H4 (cell line): ENCODE results near the gene TSR3. TPM values are rescaled to one million over a fixed set of nuclear protein-coding genes. Genes with fewer than 3 reads are reported as not detected.
"Not testable (repeated sequence)": the region's sequence is repeated elsewhere in the genome, so short reads cannot be mapped to it uniquely, and the experiment has no call there.

Experiments
- DNase-seq: peaks from one replicate; pipeline ENCODE4 v3.0.0-alpha.2; 2015; ENCODE audit warnings: low spot score
- total RNA-seq: library from RNA; depleted of rRNA; stranded (reverse); fragments of >200 nt; shearing (Covaris generic); gene quantifications from 2 replicates; pipeline ENCODE4 v1.2.3, GENCODE V29; 2014

TSR3 gene
- total RNA-seq, 1 experiment from 2014 or later: 41.5 TPM

DNA sequence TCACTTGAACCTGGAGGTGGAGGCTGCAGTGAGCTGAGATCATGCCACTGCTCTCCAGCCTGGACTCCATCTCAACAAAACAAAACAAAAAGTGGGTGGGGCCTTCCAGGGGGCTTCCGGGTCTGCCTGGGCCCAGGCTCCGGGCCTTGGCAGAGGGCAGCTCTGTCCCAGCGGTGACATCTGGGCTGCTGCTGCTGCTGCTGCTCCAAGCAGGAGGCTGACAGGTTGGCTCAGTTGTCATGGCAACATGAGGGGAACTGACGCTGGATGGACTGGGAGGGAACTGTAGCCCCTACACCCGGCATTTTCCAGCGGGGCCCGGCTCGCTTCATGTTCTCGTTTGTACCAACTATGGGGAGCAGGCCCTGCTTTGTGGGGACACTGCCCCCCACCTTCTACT is 14.2 kb downstream of the TSR3 start:
- DNase-seq: no peak

- DNase-seq: no peak
Measured at GRCh38 chr16:1336619-1337018, 15.1 kb downstream of the TSR3 start.

- no peak for DNase-seq
Measured at GRCh38 chr16:1335996-1336395, 15.7 kb downstream of the TSR3 start.

DNA sequence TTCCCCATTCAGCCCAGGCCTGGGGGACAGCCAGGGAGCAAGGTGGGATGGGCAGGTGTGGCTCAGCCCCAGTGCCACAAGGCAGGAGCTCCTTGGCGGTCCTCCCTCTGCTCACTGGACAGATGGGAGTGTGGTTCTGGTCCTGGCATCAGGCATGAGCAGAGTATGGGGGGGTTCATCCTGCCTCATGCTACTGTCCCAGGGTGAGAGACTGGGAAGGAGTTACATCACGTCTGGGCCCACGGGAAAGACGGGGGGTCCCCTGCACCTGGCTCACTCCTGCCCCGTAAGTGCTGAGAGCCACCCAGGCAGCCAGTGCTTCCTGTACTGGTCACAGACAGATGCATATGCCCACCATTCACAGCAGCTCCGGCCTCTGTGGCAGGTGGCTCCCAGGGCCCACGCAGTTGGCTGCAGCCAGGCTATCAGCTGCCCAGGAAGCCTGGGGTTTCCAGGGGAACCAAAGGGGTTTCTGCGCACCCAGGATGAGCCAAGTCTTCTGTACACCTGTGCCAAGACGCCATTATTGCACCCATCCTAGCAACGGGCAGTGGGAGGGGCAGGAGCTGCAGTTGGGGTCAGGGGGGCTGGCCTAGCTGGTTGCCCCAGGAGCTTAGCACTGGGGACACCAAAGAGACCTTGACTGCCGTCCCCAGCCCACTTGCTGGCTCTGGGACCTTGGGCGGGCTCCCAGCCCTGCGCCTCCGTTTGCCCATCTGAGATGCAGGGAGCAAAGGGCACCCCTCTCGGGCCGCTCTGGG is 16.3 kb downstream of the TSR3 start:
- no peak for DNase-seq

DNA sequence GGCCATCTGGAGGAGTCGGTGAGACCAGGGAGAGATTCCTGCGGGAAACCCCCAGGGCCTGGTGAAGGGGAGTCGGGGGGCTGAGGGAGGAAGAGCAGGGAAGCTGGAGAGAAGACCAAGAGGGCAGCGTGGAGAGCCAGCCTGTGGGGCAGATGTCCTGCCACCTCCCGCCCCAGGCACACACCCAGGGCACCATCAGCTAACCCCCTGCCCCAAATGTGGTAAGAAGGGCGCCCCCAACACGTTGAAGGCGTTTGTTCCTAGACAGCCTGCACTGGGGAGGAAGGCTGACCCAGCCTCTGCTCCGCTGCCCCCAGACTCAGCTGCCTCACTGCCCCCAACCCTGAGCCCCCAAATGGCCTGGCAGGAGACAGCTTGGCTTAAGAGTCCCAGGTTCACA is 16.9 kb downstream of the TSR3 start:
- no peak for DNase-seq

DNA sequence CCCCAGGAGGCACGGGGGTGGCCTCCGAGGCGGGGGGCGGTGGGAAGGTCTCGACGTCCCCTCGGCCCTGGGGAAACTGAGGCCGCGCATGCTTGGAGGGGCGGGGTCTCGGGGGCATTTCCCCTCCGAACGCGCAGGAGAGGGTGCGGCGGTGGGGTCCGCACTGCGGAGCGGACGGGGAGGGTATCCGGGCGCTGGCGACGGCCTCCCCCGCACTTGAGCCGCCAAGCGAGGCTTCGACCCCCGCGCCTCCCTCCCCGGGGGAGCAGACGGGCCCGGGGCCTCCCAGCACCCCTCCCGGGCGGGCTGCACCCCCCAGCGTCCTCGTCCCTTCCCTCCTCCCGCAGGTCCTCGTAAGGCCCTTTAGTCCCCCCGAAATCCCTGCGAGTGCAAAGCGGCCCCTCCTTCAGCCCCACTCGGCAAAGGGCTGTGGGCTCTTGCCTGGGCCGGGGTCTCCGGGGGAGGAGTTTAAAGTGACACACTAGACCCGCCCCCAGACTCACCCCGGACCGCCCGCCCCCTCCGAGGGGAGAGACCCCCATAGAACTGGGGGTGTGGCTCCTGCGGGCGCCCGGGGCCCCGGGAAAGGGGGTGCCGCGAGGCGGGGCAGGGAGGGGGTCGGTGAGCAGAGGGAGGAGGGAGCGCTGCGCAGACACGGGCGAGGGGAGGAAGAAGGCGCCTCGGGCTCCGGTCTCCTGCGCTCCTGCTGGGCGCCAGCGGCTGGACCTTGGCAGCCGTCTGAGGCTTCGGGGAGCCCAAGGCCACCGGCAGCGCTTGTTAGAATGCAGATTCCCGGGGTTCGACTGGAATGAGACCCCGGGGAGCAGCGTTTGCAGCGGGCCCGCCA is 17.6 kb downstream of the TSR3 start:
- DNase-seq: no peak

DNA sequence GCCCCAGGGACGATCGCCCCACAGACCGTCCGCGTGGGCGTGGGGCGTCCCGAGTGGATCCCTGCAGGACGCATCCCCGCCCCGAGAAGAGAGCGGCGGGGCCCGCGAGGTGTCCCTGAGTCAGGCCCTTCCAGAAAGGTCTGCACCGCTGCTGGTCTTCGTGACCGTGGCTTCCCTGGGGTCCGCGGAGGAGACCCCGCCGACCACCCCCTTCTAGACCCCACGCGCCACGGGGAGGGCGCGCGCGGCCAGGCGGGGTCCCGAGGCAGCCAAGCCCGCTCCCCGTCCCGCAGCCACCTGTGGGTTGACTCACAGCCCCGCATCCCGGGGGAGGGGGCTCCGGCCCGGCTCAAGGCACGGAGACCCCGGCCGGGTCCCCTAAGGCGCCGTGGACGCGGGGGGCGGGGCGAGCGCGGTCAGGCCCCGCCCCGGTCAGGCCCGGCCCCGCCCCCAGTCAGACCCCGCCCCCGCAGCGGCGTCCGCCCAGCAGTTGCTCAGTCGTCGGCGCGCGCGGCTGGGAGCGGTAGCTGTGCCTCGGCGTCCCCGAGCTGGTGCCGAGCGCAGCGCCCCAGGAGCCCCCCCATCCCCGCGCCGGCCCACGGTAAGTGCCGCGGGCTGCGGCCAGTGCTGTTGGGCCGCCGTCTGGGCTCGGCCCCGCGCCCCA is 18.4 kb downstream of the TSR3 start, which contains the start of gene BAIAP3:
Gene BAIAP3, plus strand, starts transcription at position 497 of the 664 bp plus-strand sequence. CDS start 4,905 bp downstream, outside the sequence.
- DNase-seq: no peak

DNA sequence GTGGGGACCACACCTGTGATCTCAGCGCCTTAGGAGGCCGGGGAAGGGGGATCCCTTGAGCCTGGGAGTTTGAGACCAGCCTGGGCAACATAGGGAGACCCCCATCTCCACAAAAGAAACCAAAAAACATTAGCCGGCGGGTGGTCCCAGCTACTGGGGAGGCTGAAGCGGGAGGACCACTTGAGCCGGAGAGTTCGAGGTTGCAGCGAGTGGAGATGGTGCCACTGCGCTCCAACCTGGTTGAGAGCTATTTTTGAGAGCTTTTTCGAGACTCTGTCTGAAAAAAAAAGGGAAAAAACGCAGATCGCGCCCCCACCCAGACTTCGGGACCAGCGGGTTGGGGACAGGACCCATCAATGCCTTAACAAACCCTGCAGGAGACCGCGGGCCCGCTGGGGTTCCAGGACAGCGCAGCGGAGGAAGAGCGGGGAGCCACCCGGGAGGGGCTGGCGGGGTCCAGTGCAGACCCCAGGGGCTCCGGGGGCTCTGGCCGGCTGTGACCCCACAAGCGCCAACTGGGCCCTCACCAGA is 19.0 kb downstream of the TSR3 start:
- no peak for DNase-seq

DNA sequence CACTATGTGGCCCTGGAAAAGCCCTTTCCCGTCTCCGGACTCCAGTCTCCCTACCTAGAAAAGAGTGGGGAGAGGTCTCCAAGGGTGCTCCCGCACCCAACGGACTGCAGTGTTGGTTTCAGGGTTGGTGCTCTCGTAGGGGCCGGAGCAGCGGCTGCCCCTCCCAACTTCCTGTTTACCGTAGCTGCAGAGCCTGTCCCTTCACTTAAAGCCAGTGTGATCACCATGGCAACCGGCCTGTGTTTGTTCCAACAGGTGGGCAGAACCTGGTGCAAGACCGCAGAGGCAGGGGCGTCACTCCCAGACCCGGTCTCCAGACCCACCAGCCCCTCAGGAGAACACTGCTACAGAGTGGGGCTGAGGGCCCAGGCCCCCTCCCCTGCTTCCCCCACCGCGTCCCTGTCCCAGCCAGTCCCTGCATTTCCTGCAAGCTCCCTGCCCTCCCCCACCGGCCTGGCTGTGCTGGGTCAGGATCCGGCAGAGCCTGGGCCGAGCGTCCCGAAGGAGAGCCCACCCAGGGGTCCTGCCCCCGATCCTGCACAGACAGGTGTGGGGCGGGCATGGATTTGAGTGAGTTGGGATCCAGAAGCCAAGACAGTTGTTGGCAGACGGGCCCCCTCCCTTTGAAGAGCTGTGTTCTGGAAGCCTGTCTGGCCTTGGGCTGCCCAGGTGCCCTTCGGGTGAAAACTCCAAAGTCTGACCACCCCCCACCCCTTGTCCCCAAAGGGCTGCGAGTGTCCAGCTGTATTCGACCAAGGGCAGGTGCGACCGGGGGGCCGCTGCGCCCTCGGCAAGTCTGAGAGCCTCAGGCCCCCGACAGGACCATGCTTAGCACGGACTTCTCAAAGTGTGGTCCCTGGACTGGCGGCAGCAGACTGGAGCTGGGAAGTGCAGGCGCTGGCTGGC is 19.7 kb downstream of the TSR3 start:
- peak; percentile 66 for DNase-seq

GRCh38 chr16:1330931-1331711 is 20.6 kb downstream of the TSR3 start:
- DNase-seq: no peak

DNA sequence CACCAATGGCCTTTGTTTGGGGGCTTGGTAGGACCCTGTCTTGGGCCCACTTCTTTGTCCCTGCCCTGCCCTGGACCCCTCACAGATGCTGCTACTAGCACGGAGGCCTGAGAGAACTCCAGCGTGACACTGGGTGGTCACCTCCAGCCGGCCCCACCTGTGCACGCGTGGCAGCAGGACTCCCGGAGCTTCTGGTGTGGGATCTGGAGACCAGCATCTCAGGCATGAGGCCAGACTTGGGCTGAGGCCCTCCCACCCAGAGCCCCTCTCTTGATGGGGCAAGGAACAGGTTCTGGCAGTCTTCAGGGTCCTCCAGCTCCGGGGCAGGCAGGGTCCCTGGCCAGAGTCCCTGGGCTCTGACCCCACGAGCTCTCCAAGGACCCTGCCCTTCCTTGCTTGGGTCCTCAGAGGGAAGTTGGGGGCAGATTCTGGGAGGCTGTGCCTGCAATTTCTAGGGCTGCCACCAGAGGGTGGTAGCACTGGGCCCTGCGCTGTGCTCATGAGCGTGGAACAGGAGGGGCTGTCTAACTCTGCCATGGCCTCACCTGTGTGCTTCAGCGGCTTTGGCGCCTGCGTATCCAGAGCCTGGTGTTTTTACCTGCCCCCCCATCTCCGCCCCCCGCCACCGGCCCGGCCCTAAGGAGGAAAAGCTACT is 21.3 kb downstream of the TSR3 start:
- DNase-seq: no peak

- DNase-seq: not testable (repeated sequence)
Measured at GRCh38 chr16:1328961-1329360, 22.7 kb downstream of the TSR3 start.

- not testable (repeated sequence) for DNase-seq
Measured at GRCh38 chr16:1328136-1328535, 23.5 kb downstream of the TSR3 start.

DNA sequence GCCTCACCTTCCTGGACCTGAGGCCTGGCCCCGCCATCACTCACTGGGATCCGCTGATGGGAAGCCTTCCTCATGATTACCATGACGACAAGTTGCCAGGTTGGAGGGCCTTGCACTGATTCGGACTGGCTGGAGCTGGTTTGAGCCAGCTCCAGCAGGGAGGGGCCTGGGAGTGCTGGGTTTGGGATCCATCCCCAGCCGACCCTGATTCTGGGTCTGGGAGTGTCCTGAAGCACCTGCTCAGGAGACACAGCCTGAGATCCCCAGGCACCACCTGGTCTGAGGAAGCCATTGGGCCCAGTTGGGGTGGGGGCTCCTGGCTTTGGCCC is 24.1 kb downstream of the TSR3 start:
- DNase-seq: no peak

GRCh38 chr16:1326946-1327618 is 24.6 kb downstream of the TSR3 start:
- DNase-seq: no peak

DNA sequence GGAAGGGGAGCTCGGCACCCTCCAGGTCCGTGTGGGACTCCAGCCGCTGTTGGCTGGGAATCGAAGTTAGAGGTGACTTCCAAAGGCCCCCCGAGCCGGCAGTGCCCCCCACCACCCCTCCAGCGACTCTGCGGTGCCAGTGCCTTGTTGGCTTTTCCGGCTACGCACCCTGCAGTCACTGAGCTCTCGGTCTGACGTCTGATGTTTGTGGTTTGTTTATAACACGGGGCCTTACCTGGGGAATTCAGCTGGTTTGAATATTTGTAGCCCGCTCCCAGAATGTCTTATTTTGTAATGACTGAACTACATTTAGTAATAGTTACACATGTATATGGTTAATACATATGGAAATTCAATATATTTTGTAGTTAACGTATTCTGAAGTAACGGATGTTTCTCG is 25.3 kb downstream of the TSR3 start:
- no peak for DNase-seq

- DNase-seq: no peak
Measured at GRCh38 chr16:1325673-1326371, 25.9 kb downstream of the TSR3 start.

DNA sequence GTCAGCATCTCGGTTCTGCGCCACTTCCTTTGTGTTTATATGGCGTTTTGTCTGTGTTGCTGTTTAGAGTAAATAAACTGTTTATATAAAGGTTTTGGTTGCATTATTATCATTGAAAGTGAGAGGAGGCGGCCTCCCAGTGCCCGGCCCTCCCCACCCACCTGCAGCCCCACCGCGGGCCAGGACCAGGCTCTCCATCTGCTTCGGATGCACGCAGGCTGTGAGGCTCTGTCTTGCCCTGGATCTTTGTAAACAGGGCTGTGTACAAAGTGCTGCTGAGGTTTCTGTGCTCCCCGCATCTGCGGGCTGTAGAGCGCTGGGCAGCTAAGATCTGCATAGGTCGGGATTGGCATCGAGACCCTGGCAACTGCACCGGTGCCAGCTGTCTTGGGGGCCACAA is 26.4 kb downstream of the TSR3 start:
- DNase-seq: no peak
